Right ventricle myocardium superior (tissue), 1 donor: ENCODE measurements around the gene MANEAL. TPM values are rescaled to one million over a fixed set of nuclear protein-coding genes. Genes with fewer than 3 reads are reported as not detected.

ENCODE experiments used
- ATAC-seq: fragments of 200-7000 bp; cut with Tn5 transposase; one replicate; pipeline ENCODE4 v1.9.1; 2020; ENCODE audit warnings: mild to moderate bottlenecking; ENCODE audit not compliant: poor library complexity
- DNase-seq: peaks from one replicate; pipeline ENCODE4 v3.0.0-alpha.2; 2020
- intact Hi-C: fragments of 100-400 bp; cut with DNase I; formaldehyde crosslinking; loops from one replicate; pipeline ENCODE4 v1.11.2; 2022
- total RNA-seq: library from RNA; stranded (reverse); fragmentation: NEBNext Ultra II Directional; extraction: Animal tissue kit (Norgen Biotek cat#: 25700); gene quantifications from one replicate; pipeline ENCODE4 v1.2.1, GENCODE V29; 2021
- donor health status: DM: no; HTN: yes; CAD: no; lungs with severe emphysema.

The MANEAL gene
- total RNA-seq, 1 donor from 2014 or later: 0.91 TPM

- no peak for DNase-seq
- no peak for ATAC-seq
- intact Hi-C loops: no loop called here
These were observed 20.6 kb downstream of the MANEAL start for GRCh38 chr1:37814252-37814651.

GRCh38 chr1:37817481-37817880 lies 23.8 kb downstream of the MANEAL start:
- DNase-seq (peak; percentile 54), ATAC-seq (peak; percentile 66)
- intact Hi-C loops: no loop called here

GRCh38 chr1:37821481-37821880 lies 27.8 kb downstream of the MANEAL start:
- intact Hi-C loops: no loop called here
- no peak for ATAC-seq
- no peak for DNase-seq

GRCh38 chr1:37822906-37823815 lies 29.5 kb downstream of the MANEAL start:
- intact Hi-C loops: no loop called here
- DNase-seq (no peak), ATAC-seq (no peak)

GRCh38 chr1:37824001-37824400 lies 30.4 kb downstream of the MANEAL start:
- ATAC-seq: no peak
- intact Hi-C loops: no loop called here
- no peak for DNase-seq

GRCh38 chr1:37825506-37825905 lies 31.9 kb downstream of the MANEAL start:
- ATAC-seq (no peak), DNase-seq (no peak)
- intact Hi-C loops: no loop called here

GRCh38 chr1:37828410-37829074 lies 34.9 kb downstream of the MANEAL start:
- DNase-seq (no peak), ATAC-seq (no peak)
- intact Hi-C loops: no loop called here

- intact Hi-C loops: no loop called here
These were observed 37.5 kb downstream of the MANEAL start for GRCh38 chr1:37831109-37831508.

GRCh38 chr1:37831809-37832208 lies 38.2 kb downstream of the MANEAL start:
- intact Hi-C loops: no loop called here
- DNase-seq (no peak), ATAC-seq (no peak)

More at GRCh38 chr1:37831109-37831508, 37.5 kb downstream of the MANEAL start:
- DNase-seq (no peak), ATAC-seq (no peak)

- no peak for DNase-seq
- ATAC-seq: no peak
- intact Hi-C loops: no loop called here
These were observed 43.1 kb downstream of the MANEAL start for GRCh38 chr1:37836788-37837187.

- DNase-seq: no peak
- peak; percentile 61 for ATAC-seq
- intact Hi-C loops: no loop called here
These were observed 46.0 kb downstream of the MANEAL start for GRCh38 chr1:37839676-37840075.

GRCh38 chr1:37840711-37841110 lies 47.1 kb downstream of the MANEAL start:
- DNase-seq: no peak
- intact Hi-C loops: no loop called here
- no peak for ATAC-seq

- no peak for DNase-seq
- no peak for ATAC-seq
- intact Hi-C loops: no loop called here
These were observed 48.0 kb downstream of the MANEAL start for GRCh38 chr1:37841652-37842051.

- intact Hi-C loops: no loop called here
- no peak for DNase-seq
These were observed 50.9 kb downstream of the MANEAL start for GRCh38 chr1:37844536-37844935.

GRCh38 chr1:37845049-37845646 lies 51.5 kb downstream of the MANEAL start:
- ATAC-seq: no peak
- intact Hi-C loops: no loop called here
- DNase-seq: no peak

More at GRCh38 chr1:37844536-37844935, 50.9 kb downstream of the MANEAL start:
- no peak for ATAC-seq

- DNase-seq: no peak
- intact Hi-C loops: no loop called here
- no peak for ATAC-seq
These were observed 52.1 kb downstream of the MANEAL start for GRCh38 chr1:37845786-37846185.

- intact Hi-C loops: no loop called here
- ATAC-seq: no peak
These were observed 53.1 kb downstream of the MANEAL start for GRCh38 chr1:37846647-37847339.

GRCh38 chr1:37849480-37849879 lies 55.8 kb downstream of the MANEAL start:
- intact Hi-C loops: no loop called here
- ATAC-seq (no peak), DNase-seq (no peak)

More at GRCh38 chr1:37846647-37847339, 53.1 kb downstream of the MANEAL start:
- no peak for DNase-seq
